ENCODE results near the gene TFCP2.

DNA sequence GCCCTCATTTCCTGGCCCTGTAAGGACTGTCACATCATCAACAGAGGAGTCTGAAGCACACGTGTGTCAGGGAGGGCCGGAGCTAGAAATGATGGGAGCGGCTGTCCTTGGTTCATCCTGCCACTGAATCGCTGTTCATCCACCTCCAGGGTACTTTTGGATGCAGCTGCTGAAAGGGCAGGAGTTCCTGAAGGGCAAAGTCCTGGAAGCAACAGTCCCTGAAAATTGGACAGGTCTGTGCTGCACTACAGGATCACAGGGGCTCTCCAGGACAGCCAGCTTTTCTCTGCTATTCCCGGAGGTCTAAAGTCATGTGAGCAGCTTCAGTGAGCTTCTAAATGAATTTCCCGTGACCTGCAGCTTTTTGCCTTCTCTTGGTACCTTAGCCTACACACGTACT is 27.2 kb upstream of the TFCP2 start:
- TF ChIP-seq, protein P1, sequence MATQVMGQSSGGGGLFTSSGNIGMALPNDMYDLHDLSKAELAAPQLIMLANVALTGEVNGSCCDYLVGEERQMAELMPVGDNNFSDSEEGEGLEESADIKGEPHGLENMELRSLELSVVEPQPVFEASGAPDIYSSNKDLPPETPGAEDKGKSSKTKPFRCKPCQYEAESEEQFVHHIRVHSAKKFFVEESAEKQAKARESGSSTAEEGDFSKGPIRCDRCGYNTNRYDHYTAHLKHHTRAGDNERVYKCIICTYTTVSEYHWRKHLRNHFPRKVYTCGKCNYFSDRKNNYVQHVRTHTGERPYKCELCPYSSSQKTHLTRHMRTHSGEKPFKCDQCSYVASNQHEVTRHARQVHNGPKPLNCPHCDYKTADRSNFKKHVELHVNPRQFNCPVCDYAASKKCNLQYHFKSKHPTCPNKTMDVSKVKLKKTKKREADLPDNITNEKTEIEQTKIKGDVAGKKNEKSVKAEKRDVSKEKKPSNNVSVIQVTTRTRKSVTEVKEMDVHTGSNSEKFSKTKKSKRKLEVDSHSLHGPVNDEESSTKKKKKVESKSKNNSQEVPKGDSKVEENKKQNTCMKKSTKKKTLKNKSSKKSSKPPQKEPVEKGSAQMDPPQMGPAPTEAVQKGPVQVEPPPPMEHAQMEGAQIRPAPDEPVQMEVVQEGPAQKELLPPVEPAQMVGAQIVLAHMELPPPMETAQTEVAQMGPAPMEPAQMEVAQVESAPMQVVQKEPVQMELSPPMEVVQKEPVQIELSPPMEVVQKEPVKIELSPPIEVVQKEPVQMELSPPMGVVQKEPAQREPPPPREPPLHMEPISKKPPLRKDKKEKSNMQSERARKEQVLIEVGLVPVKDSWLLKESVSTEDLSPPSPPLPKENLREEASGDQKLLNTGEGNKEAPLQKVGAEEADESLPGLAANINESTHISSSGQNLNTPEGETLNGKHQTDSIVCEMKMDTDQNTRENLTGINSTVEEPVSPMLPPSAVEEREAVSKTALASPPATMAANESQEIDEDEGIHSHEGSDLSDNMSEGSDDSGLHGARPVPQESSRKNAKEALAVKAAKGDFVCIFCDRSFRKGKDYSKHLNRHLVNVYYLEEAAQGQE (IDR thresholded peaks at IDR 0.05; ENCODE audit: low read depth): no peak
- no peak for TF ChIP-seq EP300 (IDR thresholded peaks at IDR 0.05; ENCODE audit: borderline replicate concordance)
- no peak for TF ChIP-seq TAF1 (IDR thresholded peaks at IDR 0.05; ENCODE audit: low read depth)
- no peak for TF ChIP-seq RAD21 (IDR thresholded peaks at IDR 0.05; ENCODE audit: low read depth)
- no peak for TF ChIP-seq NFIC (IDR thresholded peaks at IDR 0.05)
- no peak for TF ChIP-seq CEBPB (IDR thresholded peaks at IDR 0.05)
- TF ChIP-seq, protein P2, sequence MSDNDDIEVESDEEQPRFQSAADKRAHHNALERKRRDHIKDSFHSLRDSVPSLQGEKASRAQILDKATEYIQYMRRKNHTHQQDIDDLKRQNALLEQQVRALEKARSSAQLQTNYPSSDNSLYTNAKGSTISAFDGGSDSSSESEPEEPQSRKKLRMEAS (IDR thresholded peaks at IDR 0.05): no peak
- TF ChIP-seq ZBTB7A (IDR thresholded peaks at IDR 0.05; ENCODE audit: low read depth): no peak
- no peak for TF ChIP-seq EGR1 (IDR thresholded peaks at IDR 0.05)
- TF ChIP-seq TEAD4 (IDR thresholded peaks at IDR 0.05): no peak

Data from Ishikawa (cell line).